GF-D8 (cell line): Measurements from ENCODE around the gene CALN1.
A peak's percentile ranks its signal among the peaks of the same experiment; 100 is the strongest.
"Not testable (repeated sequence)": the region's sequence is repeated elsewhere in the genome, so short reads cannot be mapped to it uniquely, and the experiment has no call there.

Experiments used
- DNase-seq: peaks from one replicate; lab custom pipeline; 2025; lab: John Stamatoyannopoulos, UW

Gene CALN1

DNA sequence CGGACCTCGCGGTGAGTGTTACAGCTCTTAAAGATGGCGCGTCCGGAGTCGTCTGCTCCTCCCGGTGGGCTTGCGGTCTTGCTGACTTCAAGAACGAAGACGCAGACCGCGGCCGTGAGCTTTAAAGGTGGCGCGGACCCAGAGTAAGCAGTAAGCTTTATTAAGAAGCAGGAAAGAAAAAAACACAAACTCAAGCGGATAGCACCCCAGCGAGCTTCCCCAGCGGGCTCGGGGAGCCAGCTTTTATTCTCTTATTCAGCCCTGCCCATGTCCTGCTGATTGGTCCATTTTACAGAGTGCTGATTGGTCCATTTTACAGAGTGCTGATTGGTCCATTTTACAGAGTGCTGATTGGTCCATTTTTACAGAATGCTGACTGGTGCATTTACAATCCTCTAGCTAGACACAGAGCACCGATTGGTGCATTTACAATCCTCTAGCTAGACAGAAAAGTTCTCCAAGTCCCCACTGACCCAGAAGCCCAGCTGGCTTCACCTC lies at the start of gene CALN1:
Gene CALN1 (minus strand): TSS at position 218 of the 498 bp plus-strand sequence.
- not testable (repeated sequence) for DNase-seq

DNA sequence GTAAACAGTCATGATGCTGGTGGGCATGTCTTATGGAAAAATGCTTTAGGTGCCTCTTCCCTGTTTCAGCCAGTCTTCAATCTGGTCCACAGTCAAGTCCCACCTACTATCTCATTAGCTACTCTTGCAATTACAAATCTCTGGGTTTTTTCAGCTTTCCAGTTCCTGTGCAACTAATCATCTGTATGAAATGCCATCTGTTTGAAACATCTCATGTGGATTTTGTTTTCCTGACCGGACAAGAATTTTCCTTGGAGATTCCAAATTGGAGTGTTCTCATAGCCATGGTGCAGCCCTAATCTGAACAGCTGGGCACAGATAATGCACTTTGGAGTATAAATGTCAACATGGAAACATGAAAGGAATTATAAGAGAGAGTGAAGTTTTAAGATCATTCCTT lies 41.3 kb upstream of the CALN1 start:
- no peak for DNase-seq

DNA sequence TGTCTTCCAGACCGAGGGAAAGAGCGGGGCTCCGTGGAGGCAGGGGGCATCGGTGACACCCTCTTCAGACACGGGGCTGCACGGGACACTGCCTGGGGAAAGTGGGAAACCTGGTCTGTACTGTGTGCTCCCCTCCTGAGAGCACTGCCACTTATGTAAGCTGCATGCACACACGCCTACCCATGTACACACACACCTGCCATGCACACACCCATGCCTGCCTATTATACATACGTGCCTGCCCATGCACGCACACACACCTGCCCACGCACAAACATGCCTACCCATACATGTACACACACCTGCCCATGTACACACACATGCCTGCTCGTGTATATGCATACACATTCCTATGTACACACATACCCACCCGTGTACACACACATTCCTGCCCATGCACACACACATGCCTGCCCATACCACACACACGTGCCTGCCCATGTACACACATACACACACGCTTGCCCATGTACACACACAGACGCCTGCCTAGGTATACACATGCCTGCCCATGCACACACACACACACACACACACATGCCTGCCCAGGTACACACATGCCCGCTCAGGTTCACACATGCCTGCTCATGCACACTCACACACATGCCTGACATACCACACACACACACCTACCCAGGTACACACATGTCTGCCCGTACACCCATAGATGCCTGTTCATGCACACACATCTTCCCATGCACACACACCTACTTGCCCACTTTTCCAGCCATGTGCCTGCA lies 35.5 kb upstream of the CALN1 start:
- no peak for DNase-seq

DNA sequence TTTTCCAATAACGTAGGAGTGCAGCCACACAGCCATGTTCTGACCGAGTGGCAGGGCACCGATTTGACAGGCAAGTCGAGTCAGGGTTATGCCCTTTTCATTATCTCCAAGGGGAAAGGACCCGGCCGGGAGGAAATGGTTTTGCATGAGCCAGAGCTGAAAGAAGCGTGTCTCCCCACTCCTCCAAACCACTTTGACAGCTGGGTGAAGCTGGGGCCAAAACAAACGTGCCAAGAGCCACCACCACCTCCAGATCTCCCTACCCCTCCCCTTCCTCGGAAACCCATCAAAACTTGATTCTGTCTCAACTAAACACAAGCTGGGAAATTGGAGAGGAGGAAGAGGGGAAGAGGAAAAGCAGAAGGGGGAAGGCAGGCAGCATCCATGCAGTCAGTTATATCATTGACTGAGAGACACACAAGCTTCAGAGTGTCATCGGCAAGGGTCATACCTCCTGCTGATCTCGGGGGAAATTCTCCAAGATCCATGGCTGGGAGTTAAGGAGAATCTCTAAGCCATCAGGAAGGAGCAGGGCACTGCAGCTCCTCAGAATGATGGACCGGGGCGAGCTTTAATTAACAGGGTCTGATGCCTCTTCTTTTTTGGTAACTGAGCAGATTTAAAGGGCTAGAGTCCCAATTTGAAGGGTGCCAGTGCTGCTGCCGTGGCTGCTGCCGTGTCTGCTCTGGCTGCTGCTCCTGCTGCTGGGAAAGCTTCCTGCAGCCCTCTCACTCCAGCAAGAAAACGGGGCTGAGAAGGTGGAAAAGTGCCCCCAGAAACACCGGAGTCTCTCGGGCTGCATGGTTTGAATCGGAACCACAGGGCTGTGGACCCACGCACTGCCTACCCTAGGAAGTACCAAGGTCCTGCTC lies 34.7 kb upstream of the CALN1 start:
- DNase-seq = no peak

DNA sequence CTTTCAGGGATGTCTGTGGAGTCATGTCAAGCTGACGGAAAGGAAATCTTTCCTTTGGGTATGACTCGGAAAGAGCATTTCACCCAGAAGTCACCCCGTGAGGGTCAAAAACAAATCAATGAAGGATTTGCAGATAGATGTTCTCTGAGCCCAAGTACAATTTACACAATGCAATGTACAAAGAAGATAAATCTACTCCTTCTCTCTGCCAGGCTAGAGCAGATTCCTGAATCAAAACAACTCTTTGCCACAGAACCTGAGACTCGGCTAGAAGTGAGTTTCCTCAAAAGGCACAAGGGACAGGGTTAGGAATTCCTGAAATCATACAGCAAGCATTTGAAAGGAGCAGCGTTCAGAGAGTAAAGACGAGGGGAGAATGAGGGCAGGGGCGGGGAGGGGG lies 34.0 kb upstream of the CALN1 start:
- DNase-seq = no peak

DNA sequence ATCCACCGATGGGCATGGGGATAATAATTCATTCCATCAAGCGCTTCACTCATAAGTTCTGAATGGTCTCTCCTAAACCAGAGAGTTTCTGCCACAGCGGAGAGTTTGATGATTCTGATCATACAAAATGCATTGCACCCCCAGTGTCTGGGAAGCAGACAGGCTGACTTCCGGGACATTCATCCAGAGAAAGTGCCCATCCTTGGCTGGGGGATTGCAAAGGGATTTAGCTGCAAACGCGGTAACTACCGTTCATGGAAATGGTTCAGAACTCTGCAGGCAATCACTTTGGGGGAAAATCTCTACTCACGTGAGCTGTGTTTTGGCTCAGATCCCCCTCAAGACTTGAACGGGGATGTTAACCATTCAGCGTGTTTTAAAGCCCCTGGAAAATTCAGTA lies 33.4 kb upstream of the CALN1 start:
- no peak for DNase-seq

DNA sequence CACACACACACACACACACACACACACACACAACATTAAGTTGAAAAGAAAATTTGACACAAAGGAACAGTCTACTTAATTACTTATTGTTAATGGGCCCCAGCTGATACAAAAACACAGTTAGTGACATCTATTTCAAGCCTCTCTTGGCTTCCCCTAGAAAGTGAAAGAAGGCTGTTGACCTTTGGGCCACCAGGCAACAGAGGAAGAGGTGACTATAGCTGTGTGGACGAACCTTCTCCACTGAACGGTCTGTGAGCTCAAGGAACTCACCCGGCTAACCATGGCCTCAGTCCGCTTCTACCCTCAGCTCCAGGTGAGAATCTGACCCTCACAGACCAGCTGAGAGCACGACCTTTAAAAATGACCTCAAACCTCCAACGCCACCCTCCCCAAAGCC lies 32.9 kb upstream of the CALN1 start:
- no peak for DNase-seq

DNA sequence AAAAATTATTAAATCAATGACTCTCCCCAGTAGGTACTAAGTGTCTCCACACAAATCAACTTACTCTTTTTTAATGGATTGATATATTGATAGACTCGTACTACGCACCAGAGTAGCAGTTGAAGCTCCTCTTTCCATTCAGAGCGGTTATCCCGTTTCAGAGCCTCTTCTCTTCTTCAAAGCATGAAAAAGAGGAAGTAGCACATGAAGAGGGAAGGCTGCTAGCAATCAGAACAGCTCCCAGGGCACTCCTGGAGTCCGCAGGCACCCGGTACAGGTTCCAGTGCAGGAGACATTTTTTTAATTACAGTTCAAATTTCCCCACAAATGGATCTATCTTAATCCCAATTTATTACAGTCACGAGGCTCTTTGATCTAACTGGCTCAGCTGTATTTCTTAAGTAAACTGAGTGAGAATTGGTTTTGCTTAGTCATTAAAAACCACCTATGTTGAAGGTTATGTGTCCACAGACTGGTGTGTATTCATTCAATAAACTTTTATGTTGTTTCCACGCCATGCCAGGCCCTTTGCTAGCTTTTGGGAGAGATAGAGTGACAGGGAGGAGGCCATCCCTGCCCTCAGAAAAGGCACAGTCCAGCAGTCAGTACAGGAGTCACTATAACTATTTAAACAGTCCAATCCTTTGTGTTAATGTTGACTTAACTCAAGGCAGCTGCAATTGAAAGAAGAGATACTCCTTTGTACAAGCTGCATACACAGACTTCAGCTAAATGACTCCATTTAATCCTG lies 32.1 kb upstream of the CALN1 start:
- peak; percentile 13 for DNase-seq

DNA sequence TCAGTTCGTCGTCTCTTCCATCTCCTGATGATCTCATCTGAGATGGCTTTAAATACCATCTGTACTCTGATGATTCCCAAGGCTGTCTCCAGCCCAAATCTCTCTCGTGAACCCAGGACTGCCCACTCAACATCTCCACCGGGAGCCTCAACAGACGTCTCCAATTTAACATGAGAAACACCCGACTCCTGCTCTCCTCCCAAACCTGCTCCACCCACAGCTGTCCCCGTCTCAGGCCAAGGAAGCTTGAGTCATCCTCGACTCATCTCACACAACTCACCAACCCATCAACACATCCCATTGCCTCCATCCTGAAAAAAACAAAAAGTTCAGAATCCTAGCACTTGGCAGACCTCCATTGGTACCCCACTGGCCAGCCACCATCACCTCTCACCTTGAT lies 29.7 kb upstream of the CALN1 start:
- DNase-seq = no peak

DNA sequence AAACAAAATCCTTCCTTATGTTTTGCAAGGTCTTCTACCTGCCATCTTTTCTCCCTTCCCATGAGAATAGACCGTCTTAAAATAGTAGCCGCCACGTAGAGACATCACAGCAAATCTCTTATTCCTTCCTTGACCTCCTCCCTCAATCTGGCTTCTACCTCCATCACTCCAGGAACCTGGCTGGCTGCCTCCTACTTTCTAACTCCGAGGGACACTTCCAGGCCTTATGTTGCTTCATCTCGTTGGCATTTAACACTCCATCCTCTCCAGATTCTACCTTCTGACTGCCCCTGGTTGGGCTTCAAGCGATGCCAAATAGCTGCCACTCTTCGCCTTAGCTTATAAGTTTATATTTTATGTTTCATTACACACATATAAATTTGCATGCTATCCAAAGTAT lies 26.4 kb upstream of the CALN1 start:
- no peak for DNase-seq

DNA sequence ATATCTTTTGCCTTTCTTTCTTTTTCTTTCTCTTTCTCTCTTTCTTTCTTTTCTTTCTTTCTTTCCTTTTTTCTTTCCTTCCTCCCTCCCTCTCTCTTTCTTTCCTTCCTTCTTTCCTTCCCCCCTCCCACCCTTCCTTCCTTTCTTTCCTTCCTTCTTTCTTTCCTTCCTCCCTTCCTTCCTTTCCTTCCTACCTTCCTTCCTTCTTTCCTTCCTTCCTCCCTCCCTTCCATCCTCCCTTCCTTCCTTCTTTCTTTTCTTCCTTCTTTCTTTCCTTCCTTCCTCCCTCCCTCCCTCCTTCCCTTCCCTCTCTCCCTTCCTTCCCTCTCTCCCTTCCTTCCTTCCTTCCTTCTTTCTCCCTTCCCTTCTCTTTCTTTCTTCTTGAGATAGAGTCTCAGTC lies 25.5 kb upstream of the CALN1 start:
- DNase-seq = no peak

DNA sequence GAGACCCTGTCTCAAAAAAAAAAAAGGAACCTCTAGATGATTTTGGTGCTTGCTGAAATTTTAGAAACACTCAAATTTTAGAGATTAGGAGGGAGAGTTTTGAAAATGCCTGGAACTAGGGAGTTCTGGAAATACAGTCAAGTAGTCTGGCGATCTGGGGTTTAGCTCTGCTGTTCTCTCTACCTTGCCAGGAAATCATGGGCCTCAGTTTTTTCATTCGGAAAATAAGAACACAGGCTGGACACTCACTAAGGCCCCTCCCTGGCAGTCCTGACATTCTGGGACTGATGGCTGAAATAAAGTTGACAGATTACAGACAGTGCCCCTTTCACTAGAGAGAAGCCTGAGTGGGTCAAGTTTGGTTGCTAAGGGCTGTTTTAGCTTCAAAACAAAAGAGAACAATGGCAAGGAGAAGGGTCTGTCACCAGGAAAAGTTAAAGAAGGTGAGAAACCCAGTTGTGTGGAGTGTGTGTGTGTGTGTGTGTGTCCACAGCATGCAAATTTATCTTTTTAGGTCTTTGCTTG lies 25.0 kb upstream of the CALN1 start:
- DNase-seq = no peak

DNA sequence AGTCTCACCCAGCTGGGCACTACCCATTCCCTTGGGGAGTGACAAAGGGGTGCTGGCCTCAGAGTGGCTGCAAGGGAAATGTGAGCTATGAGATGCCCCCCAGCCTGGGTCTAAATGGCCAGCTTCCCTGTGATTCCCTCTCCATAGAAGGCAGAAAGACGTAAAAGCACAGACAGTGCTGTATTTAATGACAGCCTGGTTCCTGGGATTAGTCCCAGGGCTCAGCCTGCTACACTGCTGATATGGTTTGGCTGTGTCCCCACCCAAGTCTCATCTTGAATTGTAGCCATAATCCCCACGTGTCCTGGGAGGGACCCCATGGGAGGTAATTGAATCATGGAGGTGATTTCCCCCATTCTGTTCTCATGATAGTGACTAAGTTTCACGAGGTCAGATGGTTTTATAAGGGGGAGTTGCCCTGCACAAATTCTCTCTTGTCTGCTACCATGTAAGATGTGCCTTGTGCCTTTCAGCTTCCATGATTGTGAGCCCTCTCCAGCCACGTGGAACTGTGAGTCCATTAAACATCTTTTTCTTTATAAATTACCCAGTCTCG lies 23.9 kb upstream of the CALN1 start:
- no peak for DNase-seq

DNA sequence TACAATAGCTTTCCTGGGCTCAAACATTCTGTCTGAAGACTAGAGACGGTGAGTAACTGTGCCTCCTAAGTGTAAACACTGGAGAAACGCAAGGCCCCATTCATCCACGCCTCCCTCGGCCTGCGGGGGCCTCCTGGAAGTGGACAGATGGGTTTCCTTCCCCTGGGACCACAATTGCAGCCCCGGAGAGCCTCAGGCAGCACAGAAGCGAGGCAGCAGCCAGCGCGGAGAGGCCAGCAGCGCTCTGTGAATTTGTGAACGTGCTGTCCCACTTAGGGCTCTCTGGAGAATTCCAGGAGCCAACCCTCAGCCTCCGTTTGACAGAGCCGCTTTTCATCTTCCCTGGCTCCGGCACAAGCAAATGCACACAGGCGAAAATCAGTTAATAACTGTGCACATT lies 23.2 kb upstream of the CALN1 start:
- DNase-seq = no peak

DNA sequence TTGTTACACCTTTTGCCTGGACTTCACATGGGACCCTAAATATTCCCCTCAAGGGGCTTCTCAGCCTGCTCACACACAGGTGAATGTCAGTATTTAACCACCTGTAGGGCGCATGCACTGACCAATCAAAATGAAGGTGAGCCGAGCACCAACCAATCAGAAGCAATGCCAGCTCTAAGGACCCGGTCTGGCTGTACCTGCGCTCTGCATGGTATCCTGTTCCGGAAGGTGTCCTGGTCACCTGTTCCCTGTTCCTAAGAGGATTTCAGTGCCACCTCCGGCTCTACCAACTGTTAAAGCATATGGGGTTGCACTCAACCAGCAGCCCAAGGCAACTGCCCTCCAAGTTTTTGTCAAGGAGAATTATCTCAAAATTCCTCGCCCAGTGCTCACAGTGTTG lies 18.4 kb upstream of the CALN1 start:
- no peak for DNase-seq

DNA sequence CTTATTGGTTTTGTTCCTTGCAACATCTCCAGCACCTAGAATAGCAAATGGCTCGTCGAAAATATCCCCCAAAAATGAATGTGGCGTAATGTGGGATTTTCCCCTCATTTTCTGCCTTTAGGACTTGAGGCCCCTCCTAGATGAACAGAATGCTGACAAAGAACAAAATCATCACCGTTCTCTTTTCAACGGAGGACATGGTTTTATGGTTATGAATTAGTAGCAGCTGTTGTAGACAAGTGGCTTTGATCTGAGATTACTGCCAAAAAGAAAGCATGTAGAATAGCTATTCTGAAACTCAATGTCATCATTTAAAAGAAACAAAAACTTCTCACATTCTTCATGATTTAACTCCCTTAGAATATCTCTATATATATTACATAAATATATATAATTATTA lies 17.2 kb upstream of the CALN1 start:
- no peak for DNase-seq

DNA sequence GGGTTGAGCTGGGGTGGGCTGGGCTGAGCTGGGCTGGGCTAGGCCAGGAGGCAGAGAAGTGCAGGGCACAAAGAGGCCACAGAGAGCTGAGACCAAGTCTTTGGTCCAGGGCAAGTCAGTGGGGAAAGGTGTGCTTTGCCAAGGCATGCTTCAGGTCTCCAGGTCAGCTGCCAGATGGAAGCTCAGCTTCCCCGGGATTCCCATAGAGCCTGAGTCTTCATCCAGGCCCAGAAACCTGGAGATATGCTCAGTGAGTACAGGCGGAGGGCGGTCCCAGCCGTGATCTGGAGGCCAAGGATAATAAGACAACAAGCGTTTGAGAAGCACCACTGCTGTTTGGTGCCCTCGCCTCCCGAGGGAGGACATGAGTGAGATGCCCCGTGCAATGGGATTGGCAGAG lies 4.7 kb upstream of the CALN1 start:
- no peak for DNase-seq

DNA sequence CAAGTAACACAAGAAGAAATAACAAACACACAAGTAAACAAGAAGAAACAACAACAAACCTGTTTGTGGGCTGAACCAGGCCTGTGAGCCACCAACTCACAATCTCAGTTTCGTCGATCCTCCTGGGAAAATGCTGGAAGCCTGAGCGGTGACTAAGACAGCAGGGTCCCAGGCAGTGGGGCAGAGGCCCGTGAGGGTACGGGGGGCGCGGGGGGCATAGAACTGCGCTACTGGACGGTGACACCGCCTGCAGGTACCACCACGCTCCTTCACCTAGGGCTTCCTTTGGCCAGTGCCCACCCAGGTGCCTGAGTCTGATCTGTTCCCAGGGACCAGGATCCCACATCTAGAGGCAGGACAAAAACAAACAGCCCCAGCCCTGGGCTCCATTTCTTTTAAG lies 3.4 kb upstream of the CALN1 start:
- DNase-seq = no peak

DNA sequence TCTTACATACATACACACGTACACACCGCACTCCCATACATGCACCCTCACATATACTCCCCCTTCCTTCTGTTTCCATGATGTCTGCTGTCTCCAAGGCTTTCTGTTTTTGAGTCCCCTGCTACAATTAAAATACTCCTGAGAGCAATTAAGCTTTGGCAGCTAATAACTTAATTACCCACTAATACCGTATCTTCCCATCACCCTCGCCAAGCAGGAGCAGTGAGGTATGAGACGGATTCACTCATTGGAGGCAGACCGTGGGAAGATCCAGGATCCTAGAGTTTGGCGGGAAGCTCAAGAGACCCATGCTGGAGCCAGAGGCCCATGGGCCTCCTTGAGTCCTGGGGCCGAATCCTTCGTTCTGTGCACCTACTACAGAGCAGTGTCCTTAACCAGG lies 1.7 kb upstream of the CALN1 start:
- no peak for DNase-seq

DNA sequence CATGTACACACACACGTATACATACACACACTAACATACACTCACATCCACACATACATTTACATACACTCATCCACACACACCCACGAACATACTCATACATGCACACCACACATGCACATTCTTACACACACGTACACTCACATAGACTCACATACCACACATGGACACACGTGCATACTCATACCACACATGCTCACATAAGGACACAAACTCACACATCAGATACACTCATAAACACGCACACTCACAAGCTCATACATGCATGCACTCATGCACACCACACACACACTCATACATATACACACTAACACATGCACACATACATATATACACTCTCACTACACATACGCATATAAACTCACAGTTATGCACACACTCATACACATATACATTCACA lies 1.2 kb upstream of the CALN1 start:
- DNase-seq = no peak

DNA sequence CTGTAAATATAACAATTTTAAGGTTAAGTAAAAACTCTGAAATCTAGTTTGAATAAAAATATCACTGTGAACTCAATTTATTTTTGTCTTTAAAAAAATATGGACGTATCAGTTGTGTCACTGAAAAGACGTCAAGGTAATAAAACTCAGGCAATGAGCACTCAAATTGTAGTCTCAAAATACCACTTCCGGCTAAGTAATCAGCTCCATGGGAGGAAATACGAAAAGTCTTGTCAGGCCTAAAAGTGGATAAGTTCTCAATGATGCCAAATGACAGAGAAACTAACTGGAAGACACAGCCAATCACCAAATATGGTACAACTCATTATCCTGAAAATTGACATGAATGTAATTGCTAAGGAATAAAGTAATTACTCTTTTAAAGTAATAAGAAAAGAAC lies 719 bp downstream of the CALN1 start:
- DNase-seq = no peak

DNA sequence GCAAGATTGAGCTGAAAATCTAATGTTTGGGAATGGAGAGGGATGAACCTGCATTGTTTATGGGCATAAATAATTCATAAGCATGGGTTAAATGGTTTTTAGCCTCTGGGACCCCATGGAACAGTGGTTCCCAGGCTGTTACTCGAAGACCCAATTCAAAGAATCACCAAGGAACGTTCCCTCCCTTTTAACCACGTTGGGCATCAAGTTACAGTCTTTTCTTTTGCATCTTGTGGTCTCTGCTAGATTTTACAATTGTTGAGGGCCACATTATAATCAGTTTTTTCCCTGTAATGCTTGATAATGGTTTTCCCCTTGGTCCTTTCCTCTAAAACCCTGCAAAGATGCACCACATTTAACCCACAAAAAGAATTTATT lies 2.5 kb downstream of the CALN1 start:
- DNase-seq = no peak
